Measurements from ENCODE around the gene SRRM2. TPM values are rescaled to one million over a fixed set of nuclear protein-coding genes. Genes with fewer than 3 reads are reported as not detected.
"Not testable (repeated sequence)": the region's sequence is repeated elsewhere in the genome, so short reads cannot be mapped to it uniquely, and the experiment has no call there.

Gene SRRM2
- total and polyA plus RNA-seq, 8 donors = 536 to 710 (median 632) TPM

DNA sequence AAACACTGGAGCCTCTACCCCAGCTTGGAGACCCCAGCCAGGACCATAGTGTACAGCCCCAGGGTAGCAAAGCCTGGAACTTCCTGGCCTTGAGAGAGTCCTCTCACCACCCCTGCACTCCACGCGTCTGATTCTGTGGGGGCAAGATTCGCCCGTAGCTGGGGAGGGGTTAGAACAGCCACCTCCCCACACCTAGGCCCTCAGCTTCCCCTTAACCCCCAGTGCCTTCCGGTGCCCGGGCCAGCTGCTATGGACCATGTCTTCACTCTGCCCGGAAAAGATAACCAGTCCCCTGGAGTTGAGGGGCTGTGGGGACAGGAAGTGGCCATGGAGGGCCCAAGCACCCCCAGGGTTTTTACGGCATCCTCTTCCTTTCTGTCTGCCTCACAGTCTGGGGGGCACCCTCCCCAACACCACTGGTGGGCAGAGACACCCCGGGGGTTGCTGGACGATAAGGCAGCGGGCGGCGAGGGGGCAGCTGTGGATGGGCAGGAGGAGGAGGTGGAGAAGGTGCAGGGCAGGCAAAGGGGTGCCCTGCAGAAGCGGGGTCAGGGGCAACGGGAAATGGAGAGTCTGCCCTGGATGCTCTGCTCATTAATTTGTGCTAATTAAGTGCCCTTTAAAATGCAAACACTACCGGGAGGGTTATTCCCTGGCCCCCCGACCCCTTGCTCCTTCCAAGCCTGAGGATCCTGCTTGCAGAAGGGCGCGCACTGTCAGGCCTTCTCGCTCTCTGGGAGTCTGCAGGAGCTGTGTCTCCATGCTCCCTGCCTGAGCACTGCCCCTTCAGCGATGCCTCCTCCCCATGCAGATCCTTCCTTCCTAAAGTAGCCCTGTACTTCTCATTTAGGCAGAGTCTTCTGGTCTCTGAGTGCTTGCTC, 34.8 kb upstream of the SRRM2 start:
- Histone ChIP-seq H3K4me3 (no peak overlapping the region), H3K27me3 (peaks cover 0 to 26% of the 10 kb centered on the region in 2 donors), H3K4me1 (peaks cover 4 to 29% of the 10 kb centered on the region in 2 donors), H3K36me3 (no peaks in the 10 kb centered on the region), H3K9me3 (no peaks in the 10 kb centered on the region), H3K27ac (no peak overlapping the region)
- no peak for DNase-seq
- TF ChIP-seq CTCF (IDR thresholded peaks at IDR 0.05) = no peak
- ATAC-seq = no peak
- intact Hi-C loops (cut with DNase I) = no loop called here

- intact Hi-C loops (cut with DNase I) = no loop called here
- TF ChIP-seq CTCF (IDR thresholded peaks at IDR 0.05) = no peak
- ATAC-seq (peak; percentile 47), DNase-seq (peak in 2 of 4 donors; percentile 47 to 81)
- H3K4me3 ChIP-seq = no peak overlapping the region
- H3K36me3 ChIP-seq = no peaks in the 10 kb centered on the region
- H3K27ac ChIP-seq = no peak overlapping the region
- H3K4me1 ChIP-seq = peaks cover 4 to 29% of the 10 kb centered on the region in 2 donors
- H3K9me3 ChIP-seq = no peaks in the 10 kb centered on the region
- peaks cover 0 to 23% of the 10 kb centered on the region in 2 donors for H3K27me3 ChIP-seq
Measured at GRCh38 chr16:2719328-2720063, 32.9 kb upstream of the SRRM2 start.

DNA sequence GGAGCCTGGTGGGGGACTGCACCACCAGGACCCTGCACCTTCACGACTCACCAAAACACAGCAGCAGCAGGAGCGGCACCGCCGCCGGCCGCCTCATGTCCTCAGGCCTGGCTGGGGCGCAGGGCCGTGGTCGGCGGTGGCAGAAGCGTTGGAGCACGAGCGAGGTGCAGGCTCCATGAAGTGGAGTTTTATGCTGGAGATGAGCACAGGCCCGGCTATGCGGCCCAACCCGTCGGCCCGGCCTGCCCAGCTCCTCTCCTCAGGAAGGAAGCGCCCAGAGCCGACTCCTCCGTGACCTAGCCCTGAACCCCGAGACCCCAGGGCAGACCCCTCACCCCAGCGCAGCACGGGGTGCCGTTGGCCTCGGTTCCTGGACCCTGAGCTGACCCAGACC, 32.4 kb upstream of the SRRM2 start, which contains the start of gene PRSS27:
TSS of gene PRSS27 (minus strand) at position 161 of the 394 bp plus-strand sequence. CDS start at position 97, 64 bp downstream.
- H3K27me3 ChIP-seq = peaks cover 0 to 27% of the 10 kb centered on the region in 2 donors
- H3K36me3 ChIP-seq = no peaks in the 10 kb centered on the region
- ATAC-seq (no peak), DNase-seq (peak in 1 of 4 donors; percentile 80)
- H3K27ac ChIP-seq = peak within 1 kb of the TSS; percentile 56 to 81
- H3K9me3 ChIP-seq = no peaks in the 10 kb centered on the region
- TF ChIP-seq CTCF (IDR thresholded peaks at IDR 0.05) = no peak
- H3K4me1 ChIP-seq = peaks cover 4 to 29% of the 10 kb centered on the region in 2 donors
- H3K4me3 ChIP-seq = peak within 1 kb of the TSS; percentile 51 to 60
- intact Hi-C loops (cut with DNase I) = no loop called here

GRCh38 chr16:2720719-2721633, 31.5 kb upstream of the SRRM2 start:
- Histone ChIP-seq H3K27me3 (peaks cover 0 to 19% of the 10 kb centered on the region in 2 donors), H3K4me1 (peaks cover 0 to 23% of the 10 kb centered on the region in 2 donors), H3K4me3 (peak overlapping the region; percentile 51 to 60), H3K36me3 (no peaks in the 10 kb centered on the region), H3K9me3 (no peaks in the 10 kb centered on the region), H3K27ac (peak overlapping the region; percentile 56 to 81)
- ATAC-seq = peak; percentile 93
- peak; percentile 65 to 82 for TF ChIP-seq CTCF (IDR thresholded peaks at IDR 0.05)
- intact Hi-C loops (cut with DNase I) = no loop called here
- DNase-seq = peak; percentile 66 to 96 (median 84)

- Histone ChIP-seq H3K27ac (peak overlapping the region; percentile 56 to 81), H3K4me1 (peaks cover 0 to 23% of the 10 kb centered on the region in 2 donors), H3K4me3 (peak overlapping the region; percentile 51 to 60), H3K27me3 (peaks cover 0 to 11% of the 10 kb centered on the region in 2 donors)
- ATAC-seq; H3K36me3 ChIP-seq; intact Hi-C loops (cut with DNase I); H3K9me3 ChIP-seq; DNase-seq: not testable (repeated sequence)
Measured at GRCh38 chr16:2721634-2722173, 30.7 kb upstream of the SRRM2 start.

Measured in left lung (tissue), 10 donors.